ENCODE results near the gene TMEM37.
A peak's percentile ranks its signal among the peaks of the same experiment; 100 is the strongest.

TMEM37 gene

GRCh38 chr2:119461811-119462210 is 30.2 kb downstream of the TMEM37 start:
- no peak for DNase-seq

- DNase-seq: no peak
Observed at GRCh38 chr2:119462574-119462973, 30.9 kb downstream of the TMEM37 start.

GRCh38 chr2:119463136-119463535 is 31.5 kb downstream of the TMEM37 start:
- no peak for DNase-seq

GRCh38 chr2:119463990-119464389 is 32.3 kb downstream of the TMEM37 start:
- no peak for DNase-seq

GRCh38 chr2:119464981-119465380 is 33.3 kb downstream of the TMEM37 start:
- no peak for DNase-seq

GRCh38 chr2:119465687-119466086 is 34.0 kb downstream of the TMEM37 start:
- no peak for DNase-seq

- DNase-seq: no peak
Observed at GRCh38 chr2:119466373-119466772, 34.7 kb downstream of the TMEM37 start.

GRCh38 chr2:119468154-119468955 is 36.7 kb downstream of the TMEM37 start:
- no peak for DNase-seq

GRCh38 chr2:119469131-119469530 is 37.5 kb downstream of the TMEM37 start:
- DNase-seq: no peak

GRCh38 chr2:119469661-119470297 is 38.1 kb downstream of the TMEM37 start:
- DNase-seq: peak; percentile 17

- DNase-seq: no peak
Observed at GRCh38 chr2:119472749-119473148, 41.1 kb downstream of the TMEM37 start.

- DNase-seq: no peak
Observed at GRCh38 chr2:119473621-119474370, 42.1 kb downstream of the TMEM37 start.

- no peak for DNase-seq
Observed at GRCh38 chr2:119474371-119475224, 42.9 kb downstream of the TMEM37 start.

GRCh38 chr2:119475225-119475856 is 43.7 kb downstream of the TMEM37 start:
- no peak for DNase-seq

- no peak for DNase-seq
Observed at GRCh38 chr2:119475857-119476244, 44.2 kb downstream of the TMEM37 start.

- no peak for DNase-seq
Observed at GRCh38 chr2:119476301-119477112, 44.9 kb downstream of the TMEM37 start.

- no peak for DNase-seq
Observed at GRCh38 chr2:119477113-119477505, 45.5 kb downstream of the TMEM37 start.

- DNase-seq: no peak
Observed at GRCh38 chr2:119478188-119478977, 46.7 kb downstream of the TMEM37 start.

- DNase-seq: no peak
Observed at GRCh38 chr2:119478978-119479295, 47.3 kb downstream of the TMEM37 start.

GRCh38 chr2:119480184-119480583 is 48.5 kb downstream of the TMEM37 start:
- DNase-seq: no peak

GRCh38 chr2:119480718-119481142 is 49.1 kb downstream of the TMEM37 start:
- DNase-seq: no peak
